ENCODE measurements around the gene ATRNL1.
"Not testable (repeated sequence)": the region's sequence is repeated elsewhere in the genome, so short reads cannot be mapped to it uniquely, and the experiment has no call there.

The ATRNL1 gene

DNA sequence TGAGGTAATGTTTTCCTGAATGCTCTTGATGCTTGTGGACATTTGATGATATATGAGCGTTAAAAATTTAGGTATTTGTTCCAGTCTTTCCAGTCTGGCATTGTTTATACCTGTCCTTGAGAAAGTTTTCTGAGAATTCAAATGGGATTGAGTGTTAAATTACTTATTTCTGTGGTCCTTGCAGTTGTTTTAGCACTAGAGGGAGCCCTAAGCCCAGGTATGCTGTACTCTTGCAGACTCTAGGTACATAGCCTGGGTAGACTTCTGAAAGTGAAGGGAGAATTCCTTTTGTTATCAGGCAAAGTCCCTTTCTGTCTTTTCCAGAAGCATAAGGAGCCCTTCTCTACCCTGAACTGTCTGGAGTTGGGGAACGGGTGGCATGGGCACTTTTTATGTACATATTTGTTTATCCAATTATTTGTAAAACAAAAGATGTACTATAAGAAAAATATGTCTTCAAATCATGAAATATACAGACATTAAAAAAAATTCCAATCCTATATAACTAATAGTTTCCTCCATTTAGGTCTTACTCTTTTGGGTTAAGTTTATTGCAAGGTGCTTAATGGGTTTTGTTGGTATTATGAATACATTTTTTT, 262.1 kb downstream of the ATRNL1 start:
- Mint-ChIP-seq H3K9me3 (no peaks in the 10 kb centered on the region), H3K4me1 (ENCODE audit: low read depth) (no peaks in the 10 kb centered on the region), H3K27me3 (no peaks in the 10 kb centered on the region), H3K4me3 (no peak overlapping the region), H3K27ac (no peak overlapping the region), H3K36me3 (ENCODE audit: low read depth) (no peaks in the 10 kb centered on the region)
- intact Hi-C loops (cut with micrococcal nuclease) = no loop called here

DNA sequence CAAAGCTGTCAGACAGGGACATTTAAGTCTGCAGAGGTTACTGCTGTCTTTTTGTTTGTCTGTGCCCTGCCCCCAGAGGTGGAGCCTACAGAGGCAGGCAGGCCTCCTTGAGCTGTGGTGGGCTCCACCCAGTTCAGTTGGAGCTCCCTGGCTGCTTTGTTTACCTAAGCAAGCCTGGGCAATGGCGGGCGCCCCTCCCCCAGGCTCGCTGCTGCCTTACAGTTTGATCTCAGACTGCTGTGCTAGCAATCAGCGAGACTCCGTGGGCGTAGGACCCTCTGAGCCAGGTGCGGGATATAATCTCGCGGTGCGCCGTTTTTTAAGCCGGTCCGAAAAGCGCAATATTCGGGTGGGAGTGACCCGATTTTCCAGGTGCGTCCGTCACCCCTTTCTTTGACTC, 274.8 kb downstream of the ATRNL1 start:
- H3K36me3 Mint-ChIP-seq (ENCODE audit: low read depth); H3K27me3 Mint-ChIP-seq; H3K4me1 Mint-ChIP-seq (ENCODE audit: low read depth); intact Hi-C loops (cut with micrococcal nuclease); H3K4me3 Mint-ChIP-seq; H3K27ac Mint-ChIP-seq: not testable (repeated sequence)
- H3K9me3 Mint-ChIP-seq = peaks cover 40% of the 10 kb centered on the region

DNA sequence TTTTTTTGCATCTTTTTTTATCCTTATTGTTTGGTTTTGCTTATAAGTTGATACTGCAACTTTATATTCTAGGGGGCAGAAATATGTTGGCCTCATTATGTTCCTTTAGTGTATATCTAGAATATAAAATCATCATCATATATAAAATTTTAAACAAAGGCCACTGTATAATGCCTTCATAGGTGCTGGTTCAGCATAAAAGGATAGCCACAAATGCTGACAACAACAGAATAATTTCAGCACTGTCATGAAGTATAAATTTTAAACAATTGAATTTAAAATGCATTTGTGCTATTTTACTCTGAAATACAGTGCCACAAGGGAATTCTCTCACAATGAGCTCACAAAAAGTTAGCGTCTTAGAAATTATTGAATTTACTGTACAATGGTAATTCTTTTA, 285.9 kb downstream of the ATRNL1 start:
- Mint-ChIP-seq H3K27ac (no peak overlapping the region), H3K27me3 (no peaks in the 10 kb centered on the region), H3K4me1 (ENCODE audit: low read depth) (no peaks in the 10 kb centered on the region), H3K9me3 (peaks cover 7% of the 10 kb centered on the region), H3K36me3 (ENCODE audit: low read depth) (no peaks in the 10 kb centered on the region), H3K4me3 (no peak overlapping the region)
- intact Hi-C loops (cut with micrococcal nuclease) = no loop called here

- Mint-ChIP-seq H3K27me3 (no peaks in the 10 kb centered on the region), H3K4me3 (no peak overlapping the region), H3K27ac (no peak overlapping the region), H3K4me1 (ENCODE audit: low read depth) (no peaks in the 10 kb centered on the region), H3K9me3 (no peaks in the 10 kb centered on the region), H3K36me3 (ENCODE audit: low read depth) (no peaks in the 10 kb centered on the region)
- intact Hi-C loops (cut with micrococcal nuclease) = no loop called here
Measured at GRCh38 chr10:115384665-115385064, 291.5 kb downstream of the ATRNL1 start.

DNA sequence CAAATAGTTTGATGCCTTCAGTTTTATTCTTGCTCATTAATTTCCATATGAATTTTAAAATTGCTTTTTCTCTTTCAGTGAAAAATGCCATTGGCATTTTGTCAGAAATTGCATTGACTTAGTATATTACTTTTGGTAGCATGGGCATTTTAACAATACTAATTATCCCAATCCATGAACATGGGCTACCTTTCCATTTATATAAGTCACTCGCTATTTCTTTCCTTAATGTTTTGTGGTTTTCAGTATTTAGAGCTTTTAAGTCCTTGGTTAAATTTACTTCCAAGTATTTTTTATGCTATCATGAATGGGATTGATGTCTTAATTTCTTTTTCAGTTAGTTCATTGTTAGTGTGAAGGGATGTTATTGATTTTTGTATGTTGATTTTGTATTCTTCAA, 297.4 kb downstream of the ATRNL1 start:
- intact Hi-C loops (cut with micrococcal nuclease) = no loop called here
- H3K9me3 Mint-ChIP-seq = no peaks in the 10 kb centered on the region
- H3K4me1 Mint-ChIP-seq (ENCODE audit: low read depth) = no peaks in the 10 kb centered on the region
- no peaks in the 10 kb centered on the region for H3K36me3 Mint-ChIP-seq (ENCODE audit: low read depth)
- no peak overlapping the region for H3K27ac Mint-ChIP-seq
- no peak overlapping the region for H3K4me3 Mint-ChIP-seq
- H3K27me3 Mint-ChIP-seq = no peaks in the 10 kb centered on the region

DNA sequence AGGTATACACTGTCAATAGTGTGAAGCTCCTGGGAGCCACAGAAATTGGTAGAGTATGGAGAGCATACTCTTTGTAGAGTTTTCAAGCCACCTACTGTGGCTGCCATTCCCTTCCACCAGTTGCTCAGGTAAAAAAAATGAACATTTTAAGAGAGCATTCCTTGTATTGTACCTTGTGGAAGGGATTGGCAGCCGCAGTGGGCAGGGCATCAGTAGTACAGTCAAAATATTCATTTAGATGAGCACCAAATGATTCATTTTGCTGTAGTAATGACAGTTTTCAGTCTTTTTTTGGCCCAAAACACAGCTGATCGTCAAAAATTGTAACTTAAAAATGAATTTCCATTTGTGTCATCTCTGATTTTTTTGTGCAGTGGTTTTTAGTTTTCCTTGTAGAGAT, 304.9 kb downstream of the ATRNL1 start:
- Mint-ChIP-seq H3K27me3 (no peaks in the 10 kb centered on the region), H3K4me1 (ENCODE audit: low read depth) (no peaks in the 10 kb centered on the region), H3K36me3 (ENCODE audit: low read depth) (no peaks in the 10 kb centered on the region), H3K27ac (no peak overlapping the region), H3K9me3 (no peaks in the 10 kb centered on the region), H3K4me3 (no peak overlapping the region)
- intact Hi-C loops (cut with micrococcal nuclease) = no loop called here

DNA sequence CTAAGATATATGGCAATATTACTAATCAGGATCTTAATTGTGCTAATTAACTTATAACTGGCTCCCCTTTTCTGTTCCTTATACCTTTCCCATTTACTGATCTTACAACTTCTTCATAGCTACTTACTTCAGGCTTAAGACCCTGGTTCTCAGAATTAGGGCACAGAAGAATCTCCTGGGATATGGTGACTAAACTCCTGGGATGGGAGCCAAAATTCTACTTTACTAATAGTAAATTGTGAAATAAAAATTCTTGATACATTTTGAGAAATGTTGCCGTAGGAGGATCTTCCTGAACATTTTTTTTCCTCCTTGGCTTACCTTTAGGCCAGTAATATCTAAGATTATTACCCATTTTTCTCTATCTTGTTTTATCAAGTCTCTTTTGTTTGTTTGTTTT, 309.5 kb downstream of the ATRNL1 start:
- Mint-ChIP-seq H3K36me3 (ENCODE audit: low read depth) (no peaks in the 10 kb centered on the region), H3K27ac (no peak overlapping the region), H3K4me1 (ENCODE audit: low read depth) (no peaks in the 10 kb centered on the region), H3K4me3 (no peak overlapping the region), H3K9me3 (no peaks in the 10 kb centered on the region), H3K27me3 (no peaks in the 10 kb centered on the region)
- intact Hi-C loops (cut with micrococcal nuclease) = no loop called here

- H3K9me3 Mint-ChIP-seq = peaks cover 12% of the 10 kb centered on the region
- H3K36me3 Mint-ChIP-seq (ENCODE audit: low read depth); H3K27ac Mint-ChIP-seq; H3K4me3 Mint-ChIP-seq; H3K27me3 Mint-ChIP-seq; intact Hi-C loops (cut with micrococcal nuclease); H3K4me1 Mint-ChIP-seq (ENCODE audit: low read depth): not testable (repeated sequence)
Measured at GRCh38 chr10:115405838-115406237, 312.7 kb downstream of the ATRNL1 start.

DNA sequence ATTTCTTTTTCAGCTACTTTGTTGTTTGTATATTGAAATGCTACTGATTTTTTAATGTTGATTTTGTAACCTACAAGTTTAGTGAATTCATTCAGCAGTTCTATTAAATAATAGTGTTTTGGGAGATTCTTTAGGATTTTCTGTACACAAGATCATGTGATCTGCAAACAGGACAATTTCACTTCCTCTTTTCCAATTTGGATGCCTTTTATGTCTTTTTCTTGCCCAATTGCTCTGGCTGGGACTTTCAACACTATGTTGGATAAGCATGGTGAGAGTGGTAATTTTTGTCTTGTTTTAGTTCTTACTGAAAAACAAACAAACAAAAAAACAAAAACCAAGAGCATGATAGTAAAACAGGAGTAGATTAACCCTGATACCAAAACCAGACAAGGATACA, 316.2 kb downstream of the ATRNL1 start:
- Mint-ChIP-seq H3K27ac (no peak overlapping the region), H3K27me3 (no peaks in the 10 kb centered on the region), H3K36me3 (ENCODE audit: low read depth) (no peaks in the 10 kb centered on the region), H3K9me3 (peaks cover 12% of the 10 kb centered on the region), H3K4me3 (no peak overlapping the region), H3K4me1 (ENCODE audit: low read depth) (no peaks in the 10 kb centered on the region)
- intact Hi-C loops (cut with micrococcal nuclease) = no loop called here

DNA sequence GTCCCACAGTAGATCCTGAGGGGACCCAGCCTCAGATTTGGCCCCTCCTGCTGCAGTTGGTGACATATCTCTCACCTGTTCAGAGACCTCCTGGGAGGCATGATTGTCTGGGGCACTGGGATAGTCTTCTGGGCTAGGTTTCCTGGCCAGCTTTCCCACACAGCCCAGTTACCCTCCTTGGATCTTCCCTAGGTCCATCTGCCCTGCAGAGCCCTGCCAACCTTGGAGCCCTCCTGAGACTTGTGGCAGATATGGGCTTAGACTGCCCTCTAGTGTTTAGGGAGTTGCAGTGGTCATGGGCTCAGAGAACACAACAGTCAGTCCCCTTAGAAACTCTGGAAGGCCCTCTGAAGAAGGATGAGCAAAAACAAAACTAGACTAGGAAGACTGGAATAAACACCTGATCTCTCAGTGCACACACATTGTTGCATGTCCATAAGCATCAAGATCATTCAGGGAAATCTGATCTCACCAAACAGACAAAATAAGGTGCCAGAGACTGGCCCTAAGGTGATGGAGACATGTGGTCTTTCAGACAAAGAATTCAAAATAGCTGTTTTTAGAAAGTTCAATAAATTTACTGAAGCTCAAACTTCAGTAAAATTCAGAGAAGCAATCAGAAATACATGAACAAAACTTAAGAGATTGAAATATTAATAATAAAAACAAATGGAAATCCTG, 324.6 kb downstream of the ATRNL1 start:
- Mint-ChIP-seq H3K27me3 (no peaks in the 10 kb centered on the region), H3K4me3 (no peak overlapping the region), H3K9me3 (no peaks in the 10 kb centered on the region), H3K4me1 (ENCODE audit: low read depth) (no peaks in the 10 kb centered on the region), H3K27ac (no peak overlapping the region), H3K36me3 (ENCODE audit: low read depth) (no peaks in the 10 kb centered on the region)
- intact Hi-C loops (cut with micrococcal nuclease) = loop anchor here (5.0 to 10.0 kb wide), 2 partner anchors 243 to 275 kb away; no protein-coding TSS in a partner anchor

DNA sequence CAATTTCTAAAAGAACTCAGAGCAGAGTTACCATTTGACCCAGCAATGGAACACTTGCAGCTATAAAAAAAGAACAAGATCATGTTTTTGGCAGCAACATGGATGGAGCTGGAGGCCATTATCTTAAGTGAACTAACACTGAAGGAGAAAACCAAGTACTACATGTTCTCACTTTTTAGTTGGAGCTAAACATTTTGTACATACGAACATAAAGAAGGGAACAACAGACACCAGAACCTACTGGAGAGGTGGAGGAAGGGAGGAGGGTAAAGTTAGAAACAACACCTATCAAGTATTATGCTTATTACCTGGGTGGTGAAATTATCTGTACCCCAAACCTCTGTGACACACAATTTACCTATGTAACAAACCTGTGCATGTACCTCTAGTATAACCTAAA, 329.5 kb downstream of the ATRNL1 start:
- Mint-ChIP-seq H3K27ac (no peak overlapping the region), H3K9me3 (no peaks in the 10 kb centered on the region), H3K4me3 (no peak overlapping the region), H3K27me3 (no peaks in the 10 kb centered on the region), H3K4me1 (ENCODE audit: low read depth) (no peaks in the 10 kb centered on the region), H3K36me3 (ENCODE audit: low read depth) (no peaks in the 10 kb centered on the region)
- intact Hi-C loops (cut with micrococcal nuclease) = no loop called here

GRCh38 chr10:115427611-115428010, 334.4 kb downstream of the ATRNL1 start:
- Mint-ChIP-seq H3K36me3 (ENCODE audit: low read depth) (no peaks in the 10 kb centered on the region), H3K4me1 (ENCODE audit: low read depth) (no peaks in the 10 kb centered on the region), H3K27ac (no peak overlapping the region), H3K9me3 (no peaks in the 10 kb centered on the region), H3K4me3 (no peak overlapping the region), H3K27me3 (no peaks in the 10 kb centered on the region)
- intact Hi-C loops (cut with micrococcal nuclease) = no loop called here

GRCh38 chr10:115432188-115432819, 339.1 kb downstream of the ATRNL1 start:
- no peak overlapping the region for H3K4me3 Mint-ChIP-seq
- H3K27ac Mint-ChIP-seq = no peak overlapping the region
- no peaks in the 10 kb centered on the region for H3K27me3 Mint-ChIP-seq
- H3K36me3 Mint-ChIP-seq (ENCODE audit: low read depth) = no peaks in the 10 kb centered on the region
- H3K4me1 Mint-ChIP-seq (ENCODE audit: low read depth) = no peaks in the 10 kb centered on the region
- intact Hi-C loops (cut with micrococcal nuclease) = no loop called here
- no peaks in the 10 kb centered on the region for H3K9me3 Mint-ChIP-seq

GRCh38 chr10:115436999-115437398, 343.8 kb downstream of the ATRNL1 start:
- Mint-ChIP-seq H3K4me1 (ENCODE audit: low read depth) (no peaks in the 10 kb centered on the region), H3K36me3 (ENCODE audit: low read depth) (no peaks in the 10 kb centered on the region), H3K4me3 (no peak overlapping the region), H3K27ac (no peak overlapping the region), H3K27me3 (no peaks in the 10 kb centered on the region), H3K9me3 (no peaks in the 10 kb centered on the region)
- intact Hi-C loops (cut with micrococcal nuclease) = no loop called here
